ENCODE measurements around the gene TTR.
A peak's percentile ranks its signal among the peaks of the same experiment; 100 is the strongest.

TTR gene

DNA sequence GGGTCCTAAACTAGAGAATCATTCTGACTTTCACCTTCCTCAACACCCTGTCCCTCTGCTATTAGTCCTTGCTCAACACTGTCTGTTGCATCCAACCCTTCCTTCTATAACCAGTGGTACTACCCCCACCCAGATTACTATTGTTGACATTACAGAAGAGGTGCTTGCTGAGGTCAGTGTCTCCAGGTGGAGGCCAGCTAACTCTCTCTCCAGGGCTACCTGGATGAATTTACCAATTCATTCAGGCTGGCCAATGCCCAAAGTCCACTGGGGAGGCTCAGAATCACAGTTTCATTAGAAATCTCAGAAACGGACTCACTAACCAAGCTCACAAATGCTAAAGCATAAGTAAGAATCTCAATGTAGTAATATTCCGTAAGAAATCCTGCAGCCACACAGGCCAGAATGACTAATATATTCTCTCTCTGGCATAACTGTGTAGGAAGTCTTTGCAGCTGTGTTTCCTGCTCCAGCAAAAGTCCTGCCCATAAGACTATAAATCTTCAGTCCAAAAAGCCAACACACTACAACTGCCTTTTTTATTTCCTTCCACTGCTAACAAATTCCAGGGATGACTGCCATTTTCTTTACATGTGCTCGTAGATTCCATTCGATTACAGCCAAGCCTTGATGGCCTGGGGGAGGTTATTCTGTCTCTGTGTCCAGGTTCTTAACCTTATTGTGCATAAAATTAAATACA, 10.0 kb upstream of the TTR start:
- DNase-seq: no peak

DNA sequence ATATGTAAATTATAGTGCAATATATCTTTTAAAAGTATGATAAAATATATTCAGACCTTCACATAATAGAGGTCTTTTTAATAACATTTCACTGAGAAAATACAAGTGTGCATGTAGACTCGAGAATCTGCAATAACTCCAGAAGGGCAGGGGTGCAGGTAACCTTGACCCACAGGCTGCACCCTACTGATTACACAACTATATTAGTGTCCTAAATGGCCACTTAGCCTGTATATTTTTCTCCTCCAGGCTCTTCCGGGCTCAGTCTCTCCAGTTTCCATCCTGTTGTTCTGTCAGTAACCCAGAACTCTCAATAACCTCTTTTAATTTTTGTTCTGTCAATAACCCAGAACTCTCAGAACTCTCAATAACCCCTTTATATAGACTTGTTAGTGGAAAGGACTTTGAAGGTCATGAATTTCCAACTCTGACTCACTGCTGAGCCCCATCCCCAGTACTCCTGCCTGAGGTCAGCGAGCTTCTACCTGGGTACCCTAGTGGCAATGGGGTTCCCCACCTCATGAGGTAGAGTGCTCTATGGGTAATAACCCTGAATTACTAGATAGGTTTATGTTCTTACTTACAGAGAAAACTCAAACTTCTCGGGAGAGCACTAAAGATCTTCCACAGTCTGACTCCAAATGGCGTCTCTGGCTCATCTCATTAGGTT, 8.4 kb upstream of the TTR start:
- no peak for DNase-seq

DNA sequence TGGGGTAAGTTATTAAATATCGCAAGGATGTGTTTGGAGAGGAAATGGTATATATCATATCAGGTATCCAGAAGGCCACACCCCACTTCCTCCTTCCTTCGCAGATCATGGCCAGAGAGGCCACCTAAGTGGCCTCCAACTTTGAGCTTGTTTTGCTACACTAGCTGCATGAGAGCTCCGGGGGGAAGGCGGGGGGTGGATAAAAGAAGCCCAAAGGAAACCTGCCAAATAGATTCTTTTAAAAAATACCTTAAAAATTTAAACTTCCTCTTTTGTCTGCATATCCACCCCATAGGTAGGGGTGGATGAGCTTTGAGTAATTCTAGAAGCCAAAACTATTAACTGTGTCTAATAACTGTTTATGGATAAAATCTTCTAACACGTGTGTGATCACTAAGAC, 5.7 kb upstream of the TTR start:
- no peak for DNase-seq

DNA sequence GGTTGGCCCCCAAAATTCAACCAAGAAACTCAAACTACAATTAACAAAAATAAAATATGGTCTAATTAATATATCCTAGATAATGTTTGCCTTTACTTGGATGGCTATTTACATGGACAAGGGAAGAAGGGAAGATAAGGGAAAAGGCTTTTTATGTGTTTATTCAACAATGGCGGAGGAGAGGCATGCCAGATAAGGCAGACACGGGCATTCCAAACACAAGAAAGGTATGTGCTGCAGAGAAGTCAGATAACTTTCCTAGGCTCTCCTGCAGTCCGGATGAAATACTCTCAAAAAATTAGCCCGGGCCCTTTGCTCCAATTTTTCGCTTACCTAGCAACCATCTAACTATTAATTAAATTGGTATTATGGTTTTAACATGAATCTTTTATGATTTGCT, 5.1 kb upstream of the TTR start:
- no peak for DNase-seq

DNA sequence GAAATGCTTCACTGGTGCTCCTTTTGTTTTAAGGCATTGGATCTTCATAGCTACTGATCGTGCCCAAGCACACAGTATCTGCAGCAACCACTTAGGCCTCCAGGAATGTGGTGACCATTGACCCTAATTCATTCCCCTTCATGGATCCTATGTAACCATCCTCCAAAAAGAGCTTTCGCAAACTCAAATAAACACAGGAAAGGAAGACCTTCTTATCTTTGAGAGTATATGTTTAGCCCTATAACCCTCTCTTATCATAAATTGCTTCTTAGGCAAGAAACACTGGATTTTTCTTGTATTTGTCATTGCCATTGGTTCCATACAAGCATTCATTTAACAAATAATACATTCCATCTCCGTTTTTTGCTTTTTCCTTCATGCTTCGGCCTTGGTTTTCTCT, 4.1 kb upstream of the TTR start:
- DNase-seq: no peak

DNA sequence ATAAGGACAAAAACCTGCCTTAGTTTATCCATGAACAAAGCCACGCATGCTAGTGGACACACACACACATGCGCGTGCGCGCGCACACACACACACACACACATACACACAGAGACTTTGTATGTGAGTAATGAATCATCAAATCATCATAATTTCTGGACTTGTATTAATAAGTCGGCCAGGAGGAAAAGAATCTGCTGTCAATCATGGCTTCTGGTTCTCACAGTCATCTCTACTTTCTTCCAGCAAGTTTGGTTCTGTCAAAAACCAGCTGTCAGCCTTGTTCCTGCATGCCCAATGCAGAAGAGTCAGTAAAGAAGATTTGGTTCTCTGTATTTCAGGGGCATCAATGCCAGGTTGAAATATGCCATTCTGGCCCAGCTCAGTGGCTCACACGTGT, 1.1 kb upstream of the TTR start:
- no peak for DNase-seq

DNA sequence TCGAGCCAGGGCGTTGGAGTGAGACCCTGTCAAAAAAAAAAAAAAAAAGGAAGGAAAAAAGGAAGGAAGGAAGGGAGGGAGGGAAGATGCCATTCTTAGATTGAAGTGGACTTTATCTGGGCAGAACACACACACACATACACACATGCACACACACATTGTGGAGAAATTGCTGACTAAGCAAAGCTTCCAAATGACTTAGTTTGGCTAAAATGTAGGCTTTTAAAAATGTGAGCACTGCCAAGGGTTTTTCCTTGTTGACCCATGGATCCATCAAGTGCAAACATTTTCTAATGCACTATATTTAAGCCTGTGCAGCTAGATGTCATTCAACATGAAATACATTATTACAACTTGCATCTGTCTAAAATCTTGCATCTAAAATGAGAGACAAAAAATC, 564 bp upstream of the TTR start:
- DNase-seq: no peak

DNA sequence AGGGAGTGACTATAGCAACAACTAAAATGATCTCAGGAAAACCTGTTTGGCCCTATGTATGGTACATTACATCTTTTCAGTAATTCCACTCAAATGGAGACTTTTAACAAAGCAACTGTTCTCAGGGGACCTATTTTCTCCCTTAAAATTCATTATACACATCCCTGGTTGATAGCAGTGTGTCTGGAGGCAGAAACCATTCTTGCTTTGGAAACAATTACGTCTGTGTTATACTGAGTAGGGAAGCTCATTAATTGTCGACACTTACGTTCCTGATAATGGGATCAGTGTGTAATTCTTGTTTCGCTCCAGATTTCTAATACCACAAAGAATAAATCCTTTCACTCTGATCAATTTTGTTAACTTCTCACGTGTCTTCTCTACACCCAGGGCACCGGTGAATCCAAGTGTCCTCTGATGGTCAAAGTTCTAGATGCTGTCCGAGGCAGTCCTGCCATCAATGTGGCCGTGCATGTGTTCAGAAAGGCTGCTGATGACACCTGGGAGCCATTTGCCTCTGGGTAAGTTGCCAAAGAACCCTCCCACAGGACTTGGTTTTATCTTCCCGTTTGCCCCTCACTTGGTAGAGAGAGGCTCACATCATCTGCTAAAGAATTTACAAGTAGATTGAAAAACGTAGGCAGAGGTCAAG, 955 bp downstream of the TTR start:
- DNase-seq: no peak

DNA sequence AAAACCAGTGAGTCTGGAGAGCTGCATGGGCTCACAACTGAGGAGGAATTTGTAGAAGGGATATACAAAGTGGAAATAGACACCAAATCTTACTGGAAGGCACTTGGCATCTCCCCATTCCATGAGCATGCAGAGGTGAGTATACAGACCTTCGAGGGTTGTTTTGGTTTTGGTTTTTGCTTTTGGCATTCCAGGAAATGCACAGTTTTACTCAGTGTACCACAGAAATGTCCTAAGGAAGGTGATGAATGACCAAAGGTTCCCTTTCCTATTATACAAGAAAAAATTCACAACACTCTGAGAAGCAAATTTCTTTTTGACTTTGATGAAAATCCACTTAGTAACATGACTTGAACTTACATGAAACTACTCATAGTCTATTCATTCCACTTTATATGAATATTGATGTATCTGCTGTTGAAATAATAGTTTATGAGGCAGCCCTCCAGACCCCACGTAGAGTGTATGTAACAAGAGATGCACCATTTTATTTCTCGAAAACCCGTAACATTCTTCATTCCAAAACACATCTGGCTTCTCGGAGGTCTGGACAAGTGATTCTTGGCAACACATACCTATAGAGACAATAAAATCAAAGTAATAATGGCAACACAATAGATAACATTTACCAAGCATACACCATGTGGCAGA, 3.6 kb downstream of the TTR start:
- no peak for DNase-seq

DNA sequence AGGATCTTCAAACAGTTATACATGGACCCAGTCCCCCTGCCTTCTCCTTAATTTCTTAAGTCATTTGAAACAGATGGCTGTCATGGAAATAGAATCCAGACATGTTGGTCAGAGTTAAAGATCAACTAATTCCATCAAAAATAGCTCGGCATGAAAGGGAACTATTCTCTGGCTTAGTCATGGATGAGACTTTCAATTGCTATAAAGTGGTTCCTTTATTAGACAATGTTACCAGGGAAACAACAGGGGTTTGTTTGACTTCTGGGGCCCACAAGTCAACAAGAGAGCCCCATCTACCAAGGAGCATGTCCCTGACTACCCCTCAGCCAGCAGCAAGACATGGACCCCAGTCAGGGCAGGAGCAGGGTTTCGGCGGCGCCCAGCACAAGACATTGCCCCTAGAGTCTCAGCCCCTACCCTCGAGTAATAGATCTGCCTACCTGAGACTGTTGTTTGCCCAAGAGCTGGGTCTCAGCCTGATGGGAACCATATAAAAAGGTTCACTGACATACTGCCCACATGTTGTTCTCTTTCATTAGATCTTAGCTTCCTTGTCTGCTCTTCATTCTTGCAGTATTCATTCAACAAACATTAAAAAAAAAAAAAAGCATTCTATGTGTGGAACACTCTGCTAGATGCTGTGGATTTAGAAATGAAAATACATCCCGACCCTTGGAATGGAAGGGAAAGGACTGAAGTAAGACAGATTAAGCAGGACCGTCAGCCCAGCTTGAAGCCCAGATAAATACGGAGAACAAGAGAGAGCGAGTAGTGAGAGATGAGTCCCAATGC, 4.6 kb downstream of the TTR start:
- no peak for DNase-seq

DNA sequence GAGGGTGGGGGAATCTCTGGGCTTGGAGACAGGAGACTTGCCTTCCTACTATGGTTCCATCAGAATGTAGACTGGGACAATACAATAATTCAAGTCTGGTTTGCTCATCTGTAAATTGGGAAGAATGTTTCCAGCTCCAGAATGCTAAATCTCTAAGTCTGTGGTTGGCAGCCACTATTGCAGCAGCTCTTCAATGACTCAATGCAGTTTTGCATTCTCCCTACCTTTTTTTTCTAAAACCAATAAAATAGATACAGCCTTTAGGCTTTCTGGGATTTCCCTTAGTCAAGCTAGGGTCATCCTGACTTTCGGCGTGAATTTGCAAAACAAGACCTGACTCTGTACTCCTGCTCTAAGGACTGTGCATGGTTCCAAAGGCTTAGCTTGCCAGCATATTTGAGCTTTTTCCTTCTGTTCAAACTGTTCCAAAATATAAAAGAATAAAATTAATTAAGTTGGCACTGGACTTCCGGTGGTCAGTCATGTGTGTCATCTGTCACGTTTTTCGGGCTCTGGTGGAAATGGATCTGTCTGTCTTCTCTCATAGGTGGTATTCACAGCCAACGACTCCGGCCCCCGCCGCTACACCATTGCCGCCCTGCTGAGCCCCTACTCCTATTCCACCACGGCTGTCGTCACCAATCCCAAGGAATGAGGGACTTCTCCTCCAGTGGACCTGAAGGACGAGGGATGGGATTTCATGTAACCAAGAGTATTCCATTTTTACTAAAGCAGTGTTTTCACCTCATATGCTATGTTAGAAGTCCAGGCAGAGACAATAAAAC, 6.5 kb downstream of the TTR start:
- no peak for DNase-seq

DNA sequence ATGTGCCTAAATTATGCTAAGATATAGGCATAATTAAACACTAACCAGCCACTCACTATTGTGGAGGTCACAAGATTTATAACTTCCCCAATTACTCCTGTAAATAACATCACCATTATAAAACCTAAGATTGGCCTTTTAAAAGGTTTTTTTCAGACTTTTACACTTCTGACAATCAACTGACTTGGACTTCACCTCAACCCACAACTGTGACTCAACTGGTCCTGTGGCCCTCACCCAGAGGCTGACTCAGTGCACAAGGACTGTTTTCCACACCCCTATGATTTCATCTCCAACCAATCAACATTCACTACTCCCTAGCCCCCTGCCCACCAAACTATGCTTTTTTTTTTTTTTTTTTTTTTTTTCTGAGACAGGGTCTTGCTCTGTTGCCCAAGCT, 11.6 kb downstream of the TTR start:
- DNase-seq: no peak

DNA sequence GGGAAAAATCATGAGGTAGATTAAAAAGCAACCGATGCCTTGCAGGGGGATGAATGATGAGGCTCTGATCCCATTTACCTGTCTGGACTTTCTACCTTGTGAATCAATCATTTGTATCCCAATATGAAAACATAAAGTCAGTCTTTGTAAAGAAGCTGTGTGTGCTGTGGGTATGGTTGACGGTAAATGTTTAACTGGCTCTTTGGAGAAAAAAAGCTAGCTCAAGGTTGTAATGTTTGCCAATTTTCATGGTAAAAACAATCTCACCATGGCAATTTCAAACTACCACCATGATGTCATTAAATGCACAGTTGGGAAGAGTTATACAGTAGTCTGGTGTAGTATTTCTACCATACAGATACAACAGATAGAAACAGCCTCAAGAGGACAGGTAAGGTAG, 14.6 kb downstream of the TTR start:
- DNase-seq: no peak

DNA sequence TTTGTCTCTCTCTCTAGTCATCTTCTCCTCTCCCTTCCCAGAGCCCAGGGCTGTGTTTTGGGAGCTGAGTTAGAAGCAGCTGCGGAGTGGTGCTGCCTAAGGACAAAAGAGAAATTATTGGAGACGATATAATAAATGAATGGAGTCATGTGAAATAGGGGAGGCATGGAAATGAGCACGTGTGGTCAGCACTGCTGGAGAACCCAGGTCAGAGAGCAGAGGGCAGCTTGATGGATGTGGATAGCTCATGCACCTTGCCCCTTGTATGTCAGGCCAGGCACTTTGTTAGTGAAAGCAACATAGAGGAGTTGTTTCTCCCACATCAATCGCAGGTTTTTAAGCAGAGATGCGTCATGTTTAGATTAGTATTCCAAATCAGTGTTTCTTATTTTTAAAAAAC, 15.7 kb downstream of the TTR start:
- no peak for DNase-seq

DNA sequence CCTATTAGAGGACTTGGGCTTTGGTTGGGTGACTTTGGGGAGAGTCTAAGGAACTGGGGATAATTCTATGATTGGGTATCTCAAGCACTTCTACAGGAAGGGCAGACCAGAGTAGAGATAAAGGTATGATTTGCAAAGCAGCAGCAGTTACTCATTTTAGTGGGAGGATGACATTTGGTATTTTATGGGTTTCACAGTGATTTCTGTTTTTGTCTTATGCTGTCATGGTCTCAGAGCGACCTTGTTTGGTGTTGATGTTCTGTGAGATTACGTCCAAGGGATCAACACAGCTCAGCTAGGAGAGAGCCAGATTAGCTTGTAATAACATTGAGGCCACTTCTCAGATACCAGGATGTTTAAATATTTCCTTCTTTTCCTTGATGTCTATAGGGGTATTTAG, 18.2 kb downstream of the TTR start:
- DNase-seq: no peak

DNA sequence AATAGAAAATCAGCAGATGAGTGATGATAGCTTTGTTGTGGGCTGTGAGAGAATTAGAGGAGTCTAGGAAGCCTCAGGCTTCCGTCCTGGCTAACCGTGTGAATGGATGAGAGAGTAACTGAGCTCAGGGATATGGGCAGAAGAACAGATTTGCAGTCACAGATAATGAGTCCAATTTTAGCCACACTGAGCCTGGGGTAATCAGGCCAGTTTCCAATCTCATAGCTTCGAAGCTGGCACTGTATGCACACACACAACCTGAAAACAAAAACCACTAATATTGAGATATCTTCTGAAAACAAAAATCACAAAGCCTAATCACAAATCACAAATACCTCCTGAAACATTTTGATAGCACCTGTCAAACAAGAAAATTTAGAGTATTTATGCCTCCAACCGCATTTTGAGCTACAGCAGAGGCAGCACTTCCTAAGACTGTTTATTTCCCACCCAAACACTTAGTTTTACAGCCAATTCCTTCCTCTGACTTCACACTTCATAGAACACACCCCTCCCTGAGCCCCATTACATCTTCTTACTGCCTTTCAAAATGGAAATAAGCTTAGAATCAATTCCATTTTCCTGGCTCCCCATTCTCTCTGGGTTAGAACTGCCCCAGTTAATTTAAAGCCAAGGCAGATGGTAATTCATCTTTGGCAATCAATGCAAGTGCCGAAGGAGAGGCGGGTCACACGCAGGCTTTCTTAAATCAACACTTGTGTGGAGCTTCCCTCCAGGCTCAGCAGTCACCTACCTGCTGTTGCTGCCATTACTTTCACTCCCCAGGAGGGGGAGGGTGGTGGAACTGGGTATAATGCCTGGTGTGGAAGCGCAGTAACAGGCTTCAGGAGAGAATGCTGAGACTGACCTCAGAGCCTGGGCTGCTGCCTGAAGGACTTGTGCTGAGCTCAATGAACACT, 18.9 kb downstream of the TTR start:
- DNase-seq: peak in 2 of 14 donors; percentile 3 to 87

DNA sequence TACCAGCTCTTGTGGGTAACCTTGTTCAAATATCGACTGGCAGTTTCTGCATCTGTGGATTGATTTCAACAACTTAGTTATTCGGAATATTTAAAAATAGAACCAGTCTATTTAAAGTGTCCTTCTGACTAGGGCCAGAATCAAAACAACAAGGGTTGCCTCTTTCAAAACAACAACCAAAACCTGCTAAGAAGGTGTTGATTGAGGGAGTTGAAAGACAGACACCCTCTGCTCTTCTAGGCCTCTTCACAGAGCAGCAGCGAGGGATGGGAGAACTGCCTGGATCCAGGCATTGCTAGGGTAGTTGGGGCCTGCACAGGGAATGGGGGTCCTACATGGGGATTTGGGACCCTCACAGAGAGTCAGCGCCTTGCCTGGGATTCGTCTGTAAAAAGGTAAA, 19.8 kb downstream of the TTR start:
- DNase-seq: no peak

DNA sequence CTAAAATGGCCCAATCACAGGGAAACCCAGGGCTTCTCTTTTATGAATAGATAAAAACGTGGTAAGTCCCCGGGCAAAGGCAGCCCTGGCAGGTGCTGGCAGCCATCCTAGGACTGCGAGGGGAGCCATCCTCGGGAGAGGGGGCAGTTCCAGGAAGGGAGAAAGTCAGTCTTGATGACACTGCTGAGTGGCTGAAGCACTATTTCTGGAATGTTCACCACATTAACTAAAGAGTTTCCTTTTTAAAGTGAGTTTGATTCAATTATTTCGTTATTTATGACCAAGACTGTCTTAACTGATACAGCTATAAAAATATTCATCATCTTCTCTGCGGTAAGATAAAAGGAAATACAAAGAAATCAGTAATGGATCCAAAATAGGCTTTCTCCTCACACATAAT, 20.4 kb downstream of the TTR start:
- DNase-seq: peak in 1 of 14 donors; percentile 13

DNA sequence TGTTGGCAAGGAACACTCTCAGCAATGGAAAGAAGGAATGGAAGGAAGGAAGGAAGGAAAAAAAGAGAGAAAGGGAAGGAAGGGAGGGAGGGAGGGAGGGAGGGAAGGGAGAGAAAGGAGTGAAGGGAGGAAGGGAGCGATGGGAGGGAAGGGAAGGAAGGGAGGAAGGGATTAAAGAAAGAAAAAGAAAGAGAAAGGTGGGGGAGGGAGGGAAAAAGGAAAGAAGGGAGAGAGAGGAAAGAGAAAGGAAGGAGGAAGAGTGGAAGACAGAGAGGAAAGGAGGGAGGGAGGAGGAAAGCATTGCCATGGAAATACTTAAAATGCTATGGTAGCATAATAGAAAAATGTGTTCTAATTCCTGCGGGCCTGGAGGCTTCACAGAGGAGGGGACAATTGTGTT, 22.4 kb downstream of the TTR start:
- no peak for DNase-seq

DNA sequence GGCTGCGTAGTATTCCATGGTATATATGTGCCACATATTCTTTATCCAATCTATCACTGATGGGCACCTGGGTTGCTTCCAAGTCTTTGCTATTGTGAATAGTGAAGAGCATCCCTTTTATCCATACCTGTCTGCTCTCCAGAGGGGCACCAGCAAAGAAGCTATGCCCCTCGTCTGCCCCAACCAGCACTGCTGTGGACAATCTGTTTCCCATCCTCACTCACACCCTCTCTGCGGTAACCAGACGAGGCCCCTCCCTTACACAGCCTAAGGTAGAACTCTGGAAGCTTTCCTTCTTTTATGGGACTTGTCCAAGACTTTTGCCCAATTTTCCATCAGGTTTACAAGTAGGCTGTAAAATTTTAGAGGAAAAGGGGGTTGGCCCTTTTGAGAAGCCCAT, 24.9 kb downstream of the TTR start:
- DNase-seq: no peak
